H9 (cell line): ENCODE data around the gene SSUH2. TPM values are rescaled to one million over a fixed set of nuclear protein-coding genes. Genes with fewer than 3 reads are reported as not detected.

Experiments
- DNase-seq: peaks from one replicate; pipeline ENCODE4 v3.0.0-alpha.2; 2017
- H2AFZ ChIP-seq: one replicate; pipeline ENCODE4 v1.6.1; 2013; ENCODE audit warnings: mild to moderate bottlenecking, low read length, control low read depth, moderate library complexity
- H2AK5ac ChIP-seq: 2 replicates; pipeline ENCODE4 v1.6.1; 2013; ENCODE audit warnings: low read length, control low read depth, mixed read lengths; ENCODE audit not compliant: insufficient read length
- H2BK120ac ChIP-seq: one replicate; pipeline ENCODE4 v1.6.1; 2013; ENCODE audit warnings: low read depth, mild to moderate bottlenecking, low read length, control low read depth, inconsistent platforms; ENCODE audit not compliant: poor library complexity, severe bottlenecking
- H2BK12ac ChIP-seq: 2 replicates; pipeline ENCODE4 v1.6.1; 2013; ENCODE audit warnings: low read length, control low read depth, mixed read lengths, low read depth; ENCODE audit not compliant: insufficient read length
- H2BK15ac ChIP-seq: 2 replicates; pipeline ENCODE4 v1.6.1; 2013; ENCODE audit warnings: low read depth, low read length, control low read depth
- H2BK20ac ChIP-seq: one replicate; pipeline ENCODE4 v1.6.1; 2013; ENCODE audit warnings: low read depth, mild to moderate bottlenecking, low read length, control low read depth, inconsistent platforms; ENCODE audit not compliant: poor library complexity, severe bottlenecking
- H2BK5ac ChIP-seq: 2 replicates; pipeline ENCODE4 v1.6.1; 2013; ENCODE audit warnings: low read length, control low read depth, mixed read lengths; ENCODE audit not compliant: insufficient read length
- H3K14ac ChIP-seq: 2 replicates; pipeline ENCODE4 v1.6.1; 2013; ENCODE audit warnings: low read length, control low read depth; ENCODE audit not compliant: insufficient read depth
- H3K18ac ChIP-seq: 2 replicates; pipeline ENCODE4 v1.6.1; 2013; ENCODE audit warnings: low read depth, mild to moderate bottlenecking, mixed read lengths, low read length, control low read depth; ENCODE audit not compliant: insufficient read length
- H3K23ac ChIP-seq: 2 replicates; pipeline ENCODE4 v1.6.1; 2013; ENCODE audit warnings: low read length, control low read depth, mixed read lengths, low read depth; ENCODE audit not compliant: insufficient read length
- H3K23me2 ChIP-seq: 2 replicates; pipeline ENCODE4 v1.6.1; 2013; ENCODE audit warnings: low read depth, mild to moderate bottlenecking, mixed read lengths, low read length, control low read depth; ENCODE audit not compliant: insufficient read length, poor library complexity, severe bottlenecking
- H3K27ac ChIP-seq: 2 replicates; pipeline ENCODE4 v1.5.1; 2013; ENCODE audit warnings: low read length, control low read depth, mixed read lengths, low read depth; ENCODE audit not compliant: insufficient read length
- H3K27me3 ChIP-seq: 2 replicates; pipeline ENCODE4 v1.6.1; 2013; ENCODE audit warnings: low read length, control low read depth, inconsistent platforms; ENCODE audit not compliant: insufficient read depth
- H3K4ac ChIP-seq: 2 replicates; pipeline ENCODE4 v1.6.1; 2013; ENCODE audit warnings: low read depth, mild to moderate bottlenecking, control low read depth, inconsistent platforms, low read length, moderate library complexity
- H3K4me1 ChIP-seq: 2 replicates; pipeline ENCODE4 v1.6.1; 2013; ENCODE audit warnings: low read length, control low read depth, inconsistent platforms; ENCODE audit not compliant: insufficient read depth
- H3K4me2 ChIP-seq: 2 replicates; pipeline ENCODE4 v1.6.1; 2013; ENCODE audit warnings: low read length, control low read depth, mixed read lengths; ENCODE audit not compliant: insufficient read length, insufficient read depth
- H3K56ac ChIP-seq: 2 replicates; pipeline ENCODE4 v1.6.1; 2013; ENCODE audit warnings: low read depth, mild to moderate bottlenecking, mixed read lengths, low read length, control low read depth; ENCODE audit not compliant: insufficient read length
- H3K79me1 ChIP-seq: 2 replicates; pipeline ENCODE4 v1.6.1; 2013; ENCODE audit warnings: low read depth, mild to moderate bottlenecking, moderate library complexity, low read length, control low read depth, inconsistent platforms; ENCODE audit not compliant: insufficient read depth, poor library complexity, severe bottlenecking
- H3K79me2 ChIP-seq: 2 replicates; pipeline ENCODE4 v1.6.1; 2013; ENCODE audit warnings: low read length, control low read depth, inconsistent platforms; ENCODE audit not compliant: insufficient read depth
- H3K9ac ChIP-seq: 2 replicates; pipeline ENCODE4 v1.6.1; 2013; ENCODE audit warnings: low read length, control low read depth, mixed read lengths; ENCODE audit not compliant: insufficient read length; ENCODE audit errors: extremely low read depth
- H3K9me3 ChIP-seq: one replicate; pipeline ENCODE4 v1.6.1; 2013; ENCODE audit warnings: low read depth, low read length, inconsistent platforms; ENCODE audit not compliant: control insufficient read depth
- H3T11ph ChIP-seq: one replicate; pipeline ENCODE4 v1.6.1; 2013; ENCODE audit warnings: mild to moderate bottlenecking, low read length, control low read depth, inconsistent platforms
- H4K20me1 ChIP-seq: one replicate; pipeline ENCODE4 v1.6.1; 2013; ENCODE audit not compliant: control insufficient read depth, insufficient read length, insufficient read depth
- H4K5ac ChIP-seq: 2 replicates; pipeline ENCODE4 v1.6.1; 2013; ENCODE audit warnings: low read depth, mild to moderate bottlenecking, mixed read lengths, low read length, control low read depth; ENCODE audit not compliant: insufficient read length
- H4K8ac ChIP-seq: replicated peaks from 2 replicates; pipeline ENCODE4 v1.6.1; 2013; ENCODE audit warnings: low read length, control low read depth, mixed read lengths, low read depth; ENCODE audit not compliant: insufficient read length
- H4K91ac ChIP-seq: 2 replicates; pipeline ENCODE4 v1.6.1; 2013; ENCODE audit warnings: low read depth, mild to moderate bottlenecking, moderate library complexity, mixed read lengths, low read length, control low read depth; ENCODE audit not compliant: insufficient read length
- H3K27ac Mint-ChIP-seq, 3 experiments: 2 replicates in 2 of 3; 3 replicates in 1 of 3; pipeline ENCODE4 v1.8.0; 2020 to 2021; ENCODE audit warnings: mixed read lengths in 3 of 3, mild to moderate bottlenecking in 1 of 3, moderate library complexity in 1 of 3
- H3K27me3 Mint-ChIP-seq: 2 replicates; pipeline ENCODE4 v1.8.0; 2021; ENCODE audit warnings: low read depth, mild to moderate bottlenecking, moderate library complexity, mixed read lengths
- H3K36me3 Mint-ChIP-seq, 3 experiments: 2 replicates in 2 of 3; 3 replicates in 1 of 3; pipeline ENCODE4 v1.8.0; 2020 to 2021; ENCODE audit warnings: low read depth in 3 of 3, mixed read lengths in 3 of 3; ENCODE audit not compliant: insufficient read depth in 1 of 3
- H3K4me1 Mint-ChIP-seq, 2 experiments: 2 replicates each; pipeline ENCODE4 v1.8.0; 2020; ENCODE audit warnings: mixed read lengths in 2 of 2
- H3K4me3 Mint-ChIP-seq, 2 experiments: 2 replicates in 1 of 2; 3 replicates in 1 of 2; pipeline ENCODE4 v1.8.0; 2020 to 2021; ENCODE audit warnings: mild to moderate bottlenecking in 2 of 2, mixed read lengths in 2 of 2, moderate library complexity in 1 of 2
- H3K9me3 Mint-ChIP-seq, 2 experiments: 2 replicates in 1 of 2; 3 replicates in 1 of 2; pipeline ENCODE4 v1.8.0; 2020; ENCODE audit warnings: mild to moderate bottlenecking in 2 of 2, mixed read lengths in 2 of 2, moderate library complexity in 1 of 2
- CTCF ChIP-seq: fragments of 200-600 bp; sonication (generic); conservative IDR thresholded peaks from 3 replicates; pipeline ENCODE4 v1.8.0; 2021; ENCODE audit warnings: antibody characterized with exemption, mild to moderate bottlenecking
- WGBS: extraction: QIAGEN DNeasy Blood & Tissue Kit; methylation state at CpG from one replicate; pipeline ENCODE4 v1.1.7; 2013; ENCODE audit warnings: missing lambda C conversion rate, low lambda C conversion rate, mixed read lengths; ENCODE audit not compliant: insufficient read length; ENCODE audit errors: extremely low coverage; 5-methylcytosine and 5-hydroxymethylcytosine counted together
- total RNA-seq: library from RNA; stranded (reverse); gene quantifications from 2 replicates; pipeline ENCODE4 v1.2.1, GENCODE V29; 2021

SSUH2 gene
- total RNA-seq, 1 experiment from 2014 or later, result 0.61 TPM

GRCh38 chr3:8649757-8650156, 5.2 kb upstream of the SSUH2 start:
- H2BK15ac ChIP-seq, result no peak overlapping the region
- H3K9me3 ChIP-seq, result no peaks in the 10 kb centered on the region
- no peaks in the 10 kb centered on the region for H3K4me1 Mint-ChIP-seq
- DNase-seq, result no peak
- no peak overlapping the region for H4K5ac ChIP-seq
- no peak overlapping the region for H2BK120ac ChIP-seq
- H3K27ac Mint-ChIP-seq, result no peak overlapping the region
- no peak overlapping the region for H2BK20ac ChIP-seq
- H2BK12ac ChIP-seq, result no peak overlapping the region
- no peak overlapping the region for H3K56ac ChIP-seq
- H4K91ac ChIP-seq, result no peak overlapping the region
- peaks cover 34% of the 10 kb centered on the region for H3K27me3 Mint-ChIP-seq
- no peaks in the 10 kb centered on the region for H3K4me1 ChIP-seq
- H3K27ac ChIP-seq, result no peak overlapping the region
- H3K23ac ChIP-seq, result no peak overlapping the region
- H3K36me3 Mint-ChIP-seq, result 0 out of 7 replicates have a peak, but pooled peaks cover 0 to 5% (median 0%) of the 10 kb centered on the region in 3 experiments
- no peak overlapping the region for H3K9ac ChIP-seq
- no peak overlapping the region for H2AFZ ChIP-seq
- no CpG with 5 or more reads among the region's 5 CpGs for WGBS
- H3K18ac ChIP-seq, result no peak overlapping the region
- no peak overlapping the region for H3K4ac ChIP-seq
- no peaks in the 10 kb centered on the region for H3K79me1 ChIP-seq
- H3K4me3 Mint-ChIP-seq, result no peak overlapping the region
- H3K9me3 Mint-ChIP-seq, result peaks cover 4 to 5% of the 10 kb centered on the region in 2 experiments; a peak in 3 of 5 replicates
- no peak overlapping the region for H3T11ph ChIP-seq
- H4K20me1 ChIP-seq, result no peaks in the 10 kb centered on the region
- no peak overlapping the region for H3K4me2 ChIP-seq
- H2AK5ac ChIP-seq, result no peak overlapping the region
- H3K14ac ChIP-seq, result no peak overlapping the region
- H2BK5ac ChIP-seq, result no peak overlapping the region
- no peaks in the 10 kb centered on the region for H3K79me2 ChIP-seq
- H3K23me2 ChIP-seq, result no peaks in the 10 kb centered on the region
- TF ChIP-seq CTCF, result no peak
- no peaks in the 10 kb centered on the region for H3K27me3 ChIP-seq
- H4K8ac ChIP-seq, result no peak overlapping the region
